T-helper 1 cell treated with Interleukin-12 subunit alpha and Interleukin-12 subunit beta and Interleukin-4 antibody, amounts not matched to agents 30 ng/mL and 1 ng/mL, for 36 hours (primary cell): ENCODE data around the gene ZNF385B. TPM values are rescaled to one million over a fixed set of nuclear protein-coding genes. Genes with fewer than 3 reads are reported as not detected.

Experiments used
- intact Hi-C: fragments of 100-400 bp; cut with micrococcal nuclease; formaldehyde crosslinking; loops from one replicate; pipeline ENCODE4 v1.15.1; 2024
- total RNA-seq: library from RNA; stranded (reverse); gene quantifications from 2 replicates; pipeline ENCODE4 v1.2.3, GENCODE V29; 2022

Gene ZNF385B
- total RNA-seq, 1 donor from 2014 or later = not detected

DNA sequence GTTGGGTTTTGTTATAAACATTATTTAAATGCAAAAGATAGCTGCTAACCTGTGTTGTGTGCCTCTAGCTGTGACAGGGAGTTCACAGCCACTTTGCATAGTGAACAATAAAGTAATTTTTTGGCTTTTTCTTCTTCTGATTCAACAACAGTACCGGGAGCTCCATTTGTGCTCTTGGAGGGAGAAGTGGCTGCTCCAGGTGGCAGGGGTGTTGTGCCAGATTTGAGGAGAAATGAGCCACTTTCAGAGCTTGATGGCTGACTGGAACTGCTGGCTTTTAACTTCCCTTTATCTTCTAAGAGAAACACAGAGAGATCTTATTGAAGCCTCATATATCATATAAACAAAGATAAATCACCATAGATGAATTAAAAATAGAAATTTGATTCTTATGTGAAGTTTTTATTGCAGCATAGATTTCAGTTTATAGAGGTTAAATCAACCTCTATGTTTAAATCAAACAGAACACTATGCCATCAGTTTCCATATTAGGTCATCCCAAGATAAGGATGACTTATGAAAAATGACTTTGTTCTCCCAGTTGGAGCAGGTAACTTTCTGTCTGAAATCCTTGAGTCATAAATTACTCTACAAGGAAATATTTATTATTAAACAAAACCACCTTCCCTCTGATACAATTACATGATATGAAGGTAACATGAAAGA lies 414.8 kb downstream of the ZNF385B start:
- intact Hi-C loops = no loop called here

DNA sequence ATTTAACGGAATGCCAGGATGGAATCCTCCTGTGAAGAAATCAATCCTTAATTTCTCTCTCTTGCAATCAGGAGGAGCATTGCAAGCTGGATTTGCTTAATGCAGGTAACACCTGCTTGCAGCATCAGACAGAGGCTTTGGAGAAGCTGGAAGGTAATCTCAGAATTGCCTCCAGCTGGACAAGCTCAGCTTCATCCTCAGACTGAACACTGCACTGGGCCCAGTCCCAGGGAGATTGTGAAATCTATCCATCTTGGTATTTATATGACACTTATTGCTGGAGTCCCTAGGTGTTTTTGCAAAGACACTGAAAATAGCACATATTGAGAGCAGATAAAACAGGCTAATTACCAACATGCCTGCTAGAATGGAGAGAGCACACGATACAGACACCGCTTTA lies 417.4 kb downstream of the ZNF385B start:
- intact Hi-C loops = no loop called here

DNA sequence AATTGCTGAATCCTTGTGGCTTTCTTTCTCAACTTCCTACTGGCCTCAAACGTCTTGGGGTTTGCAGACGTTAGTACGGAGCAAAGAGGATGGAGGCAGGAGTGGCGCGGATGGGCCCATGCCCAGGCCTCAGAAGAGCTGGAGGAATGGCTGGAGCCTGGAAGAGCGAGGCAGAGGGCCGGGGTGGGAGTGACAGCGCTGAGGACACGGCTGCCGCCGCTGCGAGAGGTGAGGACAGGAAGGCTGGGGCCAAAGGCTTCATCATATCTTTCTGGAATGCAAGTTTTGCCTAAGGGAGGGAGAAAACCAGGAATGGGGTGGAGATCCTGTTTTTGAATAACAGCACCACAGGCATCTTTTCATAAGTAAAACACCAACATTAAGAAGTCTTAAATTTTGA lies 418.2 kb downstream of the ZNF385B start:
- intact Hi-C loops = no loop called here

DNA sequence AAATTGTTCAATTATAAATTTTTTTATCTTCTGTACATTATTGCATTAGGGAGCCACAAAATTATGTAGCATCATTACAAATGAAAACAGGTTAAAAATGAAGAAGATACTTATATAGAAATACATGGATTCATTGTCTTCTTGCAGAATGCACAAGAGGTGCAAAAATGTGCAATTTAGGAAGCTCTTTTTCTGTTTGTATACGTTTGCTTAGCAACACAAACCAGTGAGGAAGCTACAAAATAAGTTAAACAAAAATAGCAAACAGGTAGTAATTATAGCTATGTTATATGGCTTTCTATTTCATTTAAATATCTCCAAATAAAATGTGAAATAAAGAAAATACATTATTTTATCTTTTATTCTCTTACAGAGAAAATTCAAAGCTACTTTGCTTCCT lies 419.2 kb downstream of the ZNF385B start:
- intact Hi-C loops = no loop called here

DNA sequence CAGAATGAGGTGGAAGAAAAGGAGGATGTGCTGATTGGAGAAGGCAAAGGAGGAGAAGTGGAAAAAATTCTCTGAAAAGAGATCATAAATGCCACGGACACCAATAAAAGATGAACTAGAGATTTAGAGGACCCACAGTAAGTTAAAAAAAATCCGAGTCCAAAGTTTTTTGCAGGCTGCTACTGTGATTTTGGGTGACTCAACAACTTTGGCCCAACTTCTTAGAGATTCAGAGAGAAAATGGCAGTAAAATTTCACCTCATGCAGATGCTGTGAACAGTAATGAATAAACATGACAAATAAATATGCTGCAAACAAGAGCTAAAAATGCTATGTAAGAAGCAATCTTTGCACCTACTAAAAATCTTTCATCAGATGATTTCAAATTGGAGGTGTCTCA lies 419.9 kb downstream of the ZNF385B start:
- intact Hi-C loops = no loop called here

DNA sequence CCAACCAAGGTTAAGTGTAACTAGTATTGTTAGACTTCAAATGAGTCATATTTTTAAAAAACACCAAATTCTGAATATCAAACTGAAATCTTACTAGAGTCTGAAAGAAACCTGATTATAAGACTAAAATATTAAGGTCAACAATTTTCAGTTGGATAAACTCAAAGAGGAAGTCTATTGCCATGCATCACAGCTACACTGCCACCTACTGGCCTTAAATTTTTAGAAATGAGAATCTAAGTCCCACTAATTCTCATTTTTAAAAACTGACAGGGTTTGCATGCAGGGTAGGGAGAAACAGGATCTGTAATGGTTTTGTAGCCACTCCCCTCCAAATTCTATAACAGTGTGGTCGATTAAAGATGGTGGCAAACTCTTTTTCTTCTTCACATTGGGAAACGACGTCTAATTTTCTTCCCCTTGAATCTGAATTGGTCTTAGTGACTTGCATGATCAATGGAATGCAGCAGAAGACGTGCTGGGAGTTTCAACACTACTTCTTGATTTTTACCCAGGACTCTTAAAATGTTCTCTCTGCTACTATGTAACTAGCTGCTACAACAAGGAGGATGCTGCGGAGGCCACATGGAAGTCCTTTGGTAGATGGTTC lies 420.7 kb downstream of the ZNF385B start:
- intact Hi-C loops = loop anchor here (1.0 kb wide), 5 partner anchors 18 to 678 kb away; no protein-coding TSS in a partner anchor

DNA sequence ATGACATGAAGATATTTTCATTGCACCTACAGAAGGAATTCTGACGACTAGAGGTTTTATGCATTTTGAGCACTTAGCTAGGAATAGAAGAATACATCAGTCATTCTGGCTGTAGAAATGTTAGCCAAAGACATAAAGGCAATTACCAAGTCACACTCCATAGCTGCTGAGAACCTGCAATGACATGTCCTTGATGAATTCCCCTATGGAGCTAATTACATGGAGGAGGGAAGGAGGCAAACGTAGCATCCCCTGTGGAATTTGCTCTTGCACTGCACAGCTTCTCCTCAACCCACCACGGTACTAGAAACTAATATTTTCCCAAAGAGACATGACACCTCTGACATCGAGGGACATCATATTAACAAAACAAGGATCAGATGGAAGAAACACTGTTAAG lies 422.8 kb downstream of the ZNF385B start:
- intact Hi-C loops = no loop called here

DNA sequence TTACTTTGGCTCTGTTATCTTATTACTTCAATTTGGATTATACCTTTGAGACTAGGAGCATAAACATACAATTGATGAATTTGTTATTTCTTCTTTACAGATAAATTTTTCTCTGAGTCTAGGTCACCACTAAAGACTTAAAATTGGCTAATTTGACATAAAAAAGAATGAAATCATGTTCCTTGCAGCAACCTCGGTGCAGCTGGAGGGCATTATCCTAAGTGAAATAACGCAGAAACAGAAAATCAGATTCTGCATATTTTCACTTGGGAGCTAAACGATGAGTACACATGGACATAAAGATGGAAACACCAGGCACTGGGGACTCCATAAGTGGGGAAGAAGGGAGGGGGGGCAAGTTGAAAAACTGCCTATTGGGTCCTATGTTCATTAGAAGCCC lies 424.0 kb downstream of the ZNF385B start:
- intact Hi-C loops = no loop called here

DNA sequence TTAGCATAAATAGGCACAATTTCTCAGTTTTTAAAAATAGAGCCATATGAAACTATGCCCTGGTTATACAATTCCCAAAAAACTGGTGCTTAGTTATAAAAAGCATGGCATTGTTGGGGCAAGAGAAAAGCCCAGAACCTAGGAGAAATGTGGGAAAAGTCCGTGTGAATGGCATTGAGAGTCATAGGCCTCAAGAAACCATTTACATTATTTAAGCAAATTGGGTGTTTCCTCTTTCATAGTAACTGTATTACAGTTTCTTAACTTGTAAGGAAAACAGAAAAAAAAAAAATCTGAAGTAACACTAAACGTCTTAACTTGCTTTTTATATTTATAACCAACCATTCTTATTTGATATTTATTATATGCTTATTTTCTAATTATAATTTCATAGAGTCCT lies 425.8 kb downstream of the ZNF385B start:
- intact Hi-C loops = no loop called here

DNA sequence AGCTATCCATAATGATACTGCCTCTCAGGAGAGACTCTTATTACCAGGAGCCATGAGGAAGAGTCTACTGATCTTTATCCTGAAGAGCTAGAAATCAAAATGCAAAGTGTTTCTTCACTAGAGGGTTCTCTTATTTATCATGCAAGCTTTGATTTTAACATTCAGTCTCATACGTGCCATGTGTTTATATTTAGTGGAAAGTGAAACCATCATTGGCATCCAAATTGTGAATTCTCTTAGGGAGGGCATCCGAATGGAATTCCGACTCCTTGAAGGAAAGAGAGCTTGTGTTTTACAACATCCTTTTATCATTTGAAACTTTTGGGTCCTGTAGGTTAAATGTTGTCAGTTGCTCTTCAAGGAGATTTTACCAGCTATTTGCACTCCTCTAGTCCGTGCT lies 426.4 kb downstream of the ZNF385B start:
- intact Hi-C loops = no loop called here

DNA sequence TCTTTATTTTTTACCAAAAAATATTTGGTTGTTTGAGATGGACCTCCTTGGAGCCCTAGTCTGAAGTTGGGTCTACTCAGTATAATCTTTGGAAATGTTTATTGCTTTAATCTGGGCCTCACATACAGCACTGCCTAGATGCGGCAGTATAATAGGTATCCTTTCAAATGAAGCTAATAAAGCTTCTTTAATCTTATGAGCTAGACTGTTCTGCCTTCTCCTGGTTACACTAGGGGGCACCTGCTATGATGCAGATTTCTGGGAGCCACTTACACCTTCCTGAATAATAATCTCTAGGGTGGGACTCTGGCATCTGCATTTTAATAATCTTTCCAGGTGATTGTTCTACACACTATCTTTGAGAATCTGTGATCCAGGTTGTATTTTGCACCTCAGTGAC lies 427.1 kb downstream of the ZNF385B start:
- intact Hi-C loops = no loop called here

DNA sequence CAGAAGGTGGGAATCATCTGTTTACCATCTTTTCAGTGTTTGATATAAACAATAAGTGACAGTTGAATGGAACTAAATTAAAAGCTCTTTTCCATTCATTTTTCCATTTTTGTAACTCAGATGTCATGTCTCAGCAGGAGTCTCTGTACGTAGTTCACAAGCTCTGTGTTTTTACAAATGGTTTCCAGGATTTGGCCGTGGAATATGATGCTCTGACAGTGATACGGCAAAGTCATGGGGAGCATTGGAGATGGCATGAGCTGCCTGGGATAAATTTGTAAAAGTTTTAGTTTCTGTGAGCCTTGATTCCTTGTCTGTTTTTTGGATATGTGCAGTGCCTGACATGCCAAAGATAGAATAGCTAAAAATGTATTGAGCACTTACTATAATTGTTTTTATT lies 428.7 kb downstream of the ZNF385B start:
- intact Hi-C loops = no loop called here

DNA sequence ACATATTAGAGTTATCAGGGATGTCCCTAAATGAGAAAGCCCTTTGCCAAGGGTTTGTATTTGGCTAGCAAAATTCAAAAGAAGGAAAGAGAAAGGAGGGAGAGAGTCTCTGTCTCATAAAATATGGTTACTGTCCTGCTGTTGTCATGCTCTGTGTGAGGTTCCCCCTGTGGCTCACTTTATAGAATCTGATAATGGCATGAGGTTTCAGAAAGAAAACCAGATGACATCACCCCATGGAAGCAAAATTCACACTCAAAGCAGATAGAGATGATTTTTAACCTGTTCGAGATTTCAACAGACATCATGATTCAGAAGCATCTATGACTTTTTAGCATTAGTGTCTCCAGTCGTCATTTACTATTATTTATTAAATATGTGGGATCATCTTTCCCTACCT lies 431.8 kb downstream of the ZNF385B start:
- intact Hi-C loops = no loop called here

DNA sequence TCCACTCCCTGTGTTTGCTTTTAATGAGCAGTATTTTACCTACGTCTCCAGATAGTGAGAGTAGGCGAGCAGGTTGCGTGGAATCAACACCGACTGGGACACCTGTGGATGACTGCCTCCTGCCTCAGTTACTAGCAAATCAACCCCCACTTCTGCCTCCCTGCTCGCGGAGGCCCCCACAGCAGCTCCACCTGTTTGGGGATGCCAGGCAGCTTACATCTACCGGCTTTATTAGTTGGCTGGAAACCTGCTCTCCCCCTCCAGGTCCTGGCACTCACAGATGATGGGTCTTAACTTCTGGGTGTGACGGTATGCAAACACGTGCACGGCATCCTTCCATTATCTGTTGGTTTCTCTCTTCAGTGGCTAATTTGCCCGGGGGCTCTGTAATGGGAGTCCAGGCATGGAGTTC lies 432.3 kb downstream of the ZNF385B start:
- intact Hi-C loops = no loop called here

DNA sequence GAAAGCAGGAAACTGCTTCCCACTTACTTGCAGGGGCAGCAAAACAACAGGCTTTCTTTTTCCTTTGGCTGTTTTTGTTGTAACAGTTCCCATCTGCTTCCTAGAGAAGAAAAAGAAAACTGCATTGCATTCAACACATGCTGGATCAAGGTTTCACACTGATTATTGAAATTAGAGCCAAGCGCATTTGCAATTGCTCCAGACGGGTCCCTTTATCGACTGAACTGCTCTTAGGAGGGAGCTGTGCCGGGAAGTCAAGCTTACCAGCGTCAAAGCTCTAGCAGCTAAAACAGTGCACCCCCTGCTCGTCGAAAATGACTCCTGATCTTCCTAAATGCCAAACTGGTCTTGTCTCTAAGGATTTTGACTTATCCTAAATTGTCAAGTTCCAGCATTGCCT lies 432.8 kb downstream of the ZNF385B start:
- intact Hi-C loops = no loop called here

DNA sequence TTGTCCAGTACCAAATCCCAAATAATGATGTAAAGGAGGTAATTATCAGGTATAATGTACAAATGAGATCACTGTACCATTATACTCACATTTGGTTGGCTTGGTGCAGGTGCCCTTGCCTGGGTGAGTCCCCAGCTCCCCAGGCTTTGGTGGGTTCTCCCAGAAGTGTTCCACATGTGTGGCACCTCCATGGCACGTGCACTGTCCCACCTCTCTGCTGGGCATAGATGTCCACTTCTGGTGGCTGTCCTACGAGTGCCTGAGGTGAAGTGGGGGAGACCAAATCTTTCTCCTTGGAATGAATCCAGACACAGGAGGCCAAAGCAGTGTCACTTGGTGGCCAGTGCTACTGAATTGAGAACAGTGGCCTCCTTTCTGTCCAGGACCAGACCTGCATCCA lies 434.3 kb downstream of the ZNF385B start:
- intact Hi-C loops = no loop called here

DNA sequence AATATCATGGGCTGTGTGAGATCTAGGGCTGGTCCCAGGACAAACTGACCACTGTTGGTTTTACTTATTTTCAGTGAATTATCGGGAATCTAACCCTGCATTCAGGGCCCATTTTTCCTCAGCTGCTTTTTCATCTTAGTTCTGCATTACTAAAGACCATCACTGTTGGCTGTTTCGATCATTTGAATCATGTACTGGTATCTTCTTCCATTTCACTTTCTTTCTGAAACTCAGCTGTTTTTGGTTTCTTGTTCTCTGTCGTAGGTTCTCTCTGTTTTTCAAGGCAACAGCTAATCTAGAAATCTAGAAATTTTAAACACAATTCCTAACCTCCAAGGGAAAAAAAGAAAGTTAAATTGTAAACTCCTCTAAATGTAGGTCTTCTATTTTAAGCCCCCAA lies 436.8 kb downstream of the ZNF385B start:
- intact Hi-C loops = no loop called here

DNA sequence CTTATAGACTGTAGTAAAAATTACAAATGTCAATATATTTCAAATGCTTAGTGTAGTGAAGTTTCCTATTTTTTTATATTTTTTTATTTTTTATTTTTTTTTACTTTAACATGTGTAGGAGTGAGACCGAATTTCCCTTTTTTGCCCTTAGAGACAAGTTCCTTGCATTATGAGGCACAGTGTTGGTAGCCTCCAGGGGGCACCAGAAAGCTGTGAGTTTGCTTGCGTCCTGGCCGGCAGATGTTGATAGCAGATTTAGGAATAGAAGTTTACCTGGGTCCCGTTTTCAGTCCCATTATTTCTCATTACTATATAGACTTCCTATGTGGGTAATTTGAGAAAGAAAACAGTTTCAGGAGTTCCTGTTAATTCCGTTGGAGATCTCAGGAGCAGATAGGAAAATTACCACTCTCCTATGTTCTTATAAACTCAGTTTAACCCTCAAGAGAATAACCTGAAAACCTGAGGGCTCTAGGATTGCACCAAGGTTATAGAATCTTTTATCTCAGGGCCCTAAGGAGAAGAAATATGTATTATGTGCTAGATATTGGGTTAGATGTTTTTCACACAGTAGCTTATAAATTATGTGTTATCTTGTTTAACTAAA lies 439.3 kb downstream of the ZNF385B start:
- intact Hi-C loops = loop anchor here (1.0 kb wide), 2 partner anchors 18 to 329 kb away; no protein-coding TSS in a partner anchor

DNA sequence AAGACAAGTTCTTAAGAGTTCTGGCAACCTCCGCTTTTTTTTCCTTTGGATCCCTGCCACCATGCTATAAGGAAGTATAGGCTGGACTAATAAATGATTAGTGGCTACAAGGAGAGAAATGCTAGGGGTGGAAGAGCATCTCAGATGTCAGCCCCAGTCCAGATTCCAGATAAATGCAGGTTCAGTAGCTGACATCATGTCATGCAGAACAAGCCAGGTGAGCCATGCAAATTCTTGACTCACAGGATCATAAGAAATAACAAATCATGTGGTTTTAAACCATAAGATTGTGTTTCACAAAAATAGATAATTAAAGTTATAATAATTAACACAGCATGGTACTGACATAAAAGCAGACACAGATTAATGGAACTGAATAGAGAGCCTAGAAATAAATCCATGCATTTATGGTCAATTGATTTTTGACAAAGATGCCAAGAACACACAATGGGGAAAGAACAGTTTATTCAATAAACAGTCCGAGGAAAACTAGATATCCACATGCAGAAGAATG lies 443.9 kb downstream of the ZNF385B start:
- intact Hi-C loops = loop anchor here (10.0 kb wide), 1 partner anchor 653 kb away; no protein-coding TSS in a partner anchor

DNA sequence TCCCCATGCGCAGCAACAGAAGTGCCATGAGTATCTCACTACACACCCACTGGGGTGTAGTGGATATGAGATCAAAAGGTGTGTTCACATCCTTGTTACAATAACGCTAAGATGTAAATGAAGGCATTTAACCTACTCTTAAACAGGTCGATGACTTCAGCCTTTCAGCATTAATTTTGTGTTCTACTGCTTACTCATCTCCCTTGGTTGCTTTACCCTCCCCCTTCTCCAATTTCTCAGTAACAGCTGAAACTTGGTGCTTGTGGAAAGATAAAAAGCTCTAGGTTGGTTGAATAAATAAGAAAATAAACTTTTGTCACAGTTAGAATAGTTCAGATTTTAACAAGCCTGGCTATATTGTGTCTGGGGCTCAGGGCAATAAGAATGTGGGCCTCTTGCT lies 449.3 kb downstream of the ZNF385B start:
- intact Hi-C loops = loop anchor here (10.0 kb wide), 1 partner anchor 647 kb away; no protein-coding TSS in a partner anchor

DNA sequence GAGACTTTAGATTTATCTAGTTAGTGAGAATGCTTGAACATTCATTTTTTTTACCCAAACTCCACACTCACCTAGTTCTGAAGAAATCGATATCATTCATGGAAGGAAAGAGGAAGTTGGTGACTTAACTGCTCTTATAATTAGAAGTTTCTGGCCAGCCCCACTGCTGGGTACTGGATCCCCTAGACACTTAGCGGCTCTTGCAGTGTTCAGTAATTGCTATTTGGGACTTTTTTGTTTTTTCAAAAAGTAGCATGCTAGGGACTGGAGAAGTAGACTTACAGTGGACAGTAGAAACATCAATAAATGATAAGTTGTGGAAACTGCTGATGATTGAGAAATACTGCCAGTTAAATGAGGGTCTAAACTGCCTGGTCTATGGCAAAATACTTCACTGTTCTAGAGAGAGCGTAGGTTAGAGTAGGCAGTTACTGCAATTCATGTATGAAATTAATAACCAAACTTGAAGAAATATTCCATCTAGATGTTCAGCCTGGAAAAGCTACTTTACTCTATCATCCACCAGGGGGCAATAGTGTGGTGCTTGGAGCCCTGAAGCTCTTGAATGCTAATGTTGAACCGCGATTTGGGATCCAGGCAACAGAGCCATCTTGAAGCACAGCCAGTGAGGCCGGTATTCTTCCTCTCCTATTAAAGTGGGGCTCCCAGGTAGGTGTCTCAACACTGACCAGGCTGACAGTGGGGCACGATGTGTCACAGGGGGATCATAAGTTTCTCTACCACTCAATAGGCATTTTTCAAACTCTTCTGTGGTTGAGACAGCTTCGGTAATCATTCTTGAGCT lies 450.7 kb downstream of the ZNF385B start:
- intact Hi-C loops = loop anchor here (1.0 to 10.0 kb wide), 4 partner anchors 191 to 646 kb away; no protein-coding TSS in a partner anchor

DNA sequence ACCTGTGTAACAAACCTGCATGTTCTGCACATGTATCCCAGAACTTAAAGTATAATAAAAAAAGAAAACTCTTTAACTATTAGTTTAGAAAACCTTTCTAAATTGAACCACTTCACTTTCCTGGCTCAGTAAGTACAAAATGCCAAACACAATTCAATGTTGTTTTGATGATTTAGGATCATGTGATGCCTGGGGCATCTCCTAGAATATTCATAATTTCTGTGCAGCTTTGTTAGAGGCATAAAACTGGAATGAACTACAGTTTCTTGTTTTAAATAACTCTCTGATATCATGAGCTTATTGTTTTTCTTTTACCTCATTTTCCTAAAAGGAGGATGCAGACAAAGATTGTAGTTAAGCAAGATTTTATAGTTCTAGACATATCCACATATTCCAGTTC lies 457.8 kb downstream of the ZNF385B start:
- intact Hi-C loops = no loop called here
